Stimulated activated CD4-positive, alpha-beta T cell treated with anti-CD3 and anti-CD28 coated beads, Interleukin-15, amount 100 ng/mL, for 1 hour (primary cell): ENCODE measurements around the gene FERMT1.
"Not testable (repeated sequence)": the region's sequence is repeated elsewhere in the genome, so short reads cannot be mapped to it uniquely, and the experiment has no call there.

Source experiments
- DNase-seq, 2 donors: peaks; one replicate each; pipeline ENCODE4 v3.0.0-alpha.2; 2020; ENCODE audit warnings: low read depth in 1 of 2, low spot score in 1 of 2

Gene FERMT1

GRCh38 chr20:6070829-6071695 is 51.8 kb downstream of the FERMT1 start:
- DNase-seq = no peak

GRCh38 chr20:6069669-6070068 is 53.2 kb downstream of the FERMT1 start:
- DNase-seq = no peak

- no peak for DNase-seq
These were observed 55.0 kb downstream of the FERMT1 start for GRCh38 chr20:6067763-6068318.

- no peak for DNase-seq
These were observed 56.2 kb downstream of the FERMT1 start for GRCh38 chr20:6066582-6066981.

- DNase-seq = no peak
These were observed 61.3 kb downstream of the FERMT1 start for GRCh38 chr20:6061544-6061943.

GRCh38 chr20:6060213-6060612 is 62.6 kb downstream of the FERMT1 start:
- no peak for DNase-seq

GRCh38 chr20:6058684-6059295 is 64.0 kb downstream of the FERMT1 start:
- no peak for DNase-seq

- DNase-seq = no peak
These were observed 65.1 kb downstream of the FERMT1 start for GRCh38 chr20:6057691-6058090.

- no peak for DNase-seq
These were observed 65.7 kb downstream of the FERMT1 start for GRCh38 chr20:6057139-6057538.

GRCh38 chr20:6055981-6056569 is 66.8 kb downstream of the FERMT1 start:
- DNase-seq = no peak

GRCh38 chr20:6055161-6055783 is 67.6 kb downstream of the FERMT1 start:
- DNase-seq = no peak

GRCh38 chr20:6054689-6055051 is 68.2 kb downstream of the FERMT1 start:
- not testable (repeated sequence) for DNase-seq

GRCh38 chr20:6053776-6054688 is 68.8 kb downstream of the FERMT1 start, which contains the start of gene LRRN4:
Gene LRRN4, minus strand, starts transcription at chr20:6054060. Its CDS starts 1,261 bp downstream, at chr20:6052799.
- no peak for DNase-seq

GRCh38 chr20:6053064-6053775 is 69.6 kb downstream of the FERMT1 start:
- DNase-seq = no peak

- no peak for DNase-seq
These were observed 71.3 kb downstream of the FERMT1 start for GRCh38 chr20:6051505-6051904.

GRCh38 chr20:6048391-6048790 is 74.4 kb downstream of the FERMT1 start:
- no peak for DNase-seq

- DNase-seq = no peak
These were observed 76.4 kb downstream of the FERMT1 start for GRCh38 chr20:6046432-6046831.

GRCh38 chr20:6045566-6045965 is 77.3 kb downstream of the FERMT1 start:
- no peak for DNase-seq

GRCh38 chr20:6044115-6044514 is 78.7 kb downstream of the FERMT1 start:
- no peak for DNase-seq

- DNase-seq = no peak
These were observed 81.0 kb downstream of the FERMT1 start for GRCh38 chr20:6041808-6042265.
